ENCODE results near the gene PRKG1. TPM values are rescaled to one million over a fixed set of nuclear protein-coding genes. Genes with fewer than 3 reads are reported as not detected.
"Not testable (repeated sequence)": the region's sequence is repeated elsewhere in the genome, so short reads cannot be mapped to it uniquely, and the experiment has no call there.

Gene PRKG1
- total and polyA plus RNA-seq, 7 experiments from 2014 or later, result 0.19 TPM; not detected in 6

- Histone ChIP-seq H3K27ac (ENCODE audit: low read depth, low read length) (no peak overlapping the region), H3K36me3 (ENCODE audit: control insufficient read depth in 2 of 3, insufficient read depth in 3 of 3, low read length in 3 of 3) (no peaks in the 10 kb centered on the region), H3K4me3 (ENCODE audit: low read length) (no peak overlapping the region), H3K4me1 (ENCODE audit: control insufficient read depth in 2 of 2, insufficient read depth in 2 of 2, low read length in 2 of 2) (no peaks in the 10 kb centered on the region), H3K27me3 (ENCODE audit: control insufficient read depth in 2 of 2, insufficient read depth in 2 of 2, low read length in 2 of 2) (no peaks in the 10 kb centered on the region), H3K9me3 (ENCODE audit: control insufficient read depth in 2 of 3, low read length in 3 of 3) (no peaks in the 10 kb centered on the region)
- Mint-ChIP-seq H3K9me3 (peaks cover 0 to 7% (median 0%) of the 10 kb centered on the region in 11 donors), H3K36me3 (no peaks in the 10 kb centered on the region), H3K27ac (peak overlapping the region in 3 of 9 donors; percentile 41 to 72 (median 62)), H3K4me3 (peak overlapping the region; percentile 8 to 63 (median 50)), H3K4me1 (peaks cover 0 to 9% (median 6%) of the 10 kb centered on the region in 7 donors), H3K27me3 (peaks cover 0 to 19% (median 10%) of the 10 kb centered on the region in 5 donors)
- ChIA-PET POLR2A (no interaction called here), CTCF (no interaction called here)
- intact Hi-C loops (cut with micrococcal nuclease), result no loop called here
- DNase-seq (no peak), ATAC-seq (peak; percentile 56)
Observed at GRCh38 chr10:52232561-52233350, 1158.5 kb downstream of the PRKG1 start.

- POLR2A ChIA-PET; H3K9me3 Mint-ChIP-seq; H3K4me3 ChIP-seq (ENCODE audit: low read length); DNase-seq; intact Hi-C loops (cut with micrococcal nuclease); H3K4me1 Mint-ChIP-seq; H3K9me3 ChIP-seq (ENCODE audit: control insufficient read depth in 2 of 3, low read length in 3 of 3); H3K27ac ChIP-seq (ENCODE audit: low read depth, low read length); ATAC-seq; H3K36me3 Mint-ChIP-seq; CTCF ChIA-PET; H3K27me3 ChIP-seq (ENCODE audit: control insufficient read depth in 2 of 2, insufficient read depth in 2 of 2, low read length in 2 of 2); H3K4me1 ChIP-seq (ENCODE audit: control insufficient read depth in 2 of 2, insufficient read depth in 2 of 2, low read length in 2 of 2); H3K36me3 ChIP-seq (ENCODE audit: control insufficient read depth in 2 of 3, insufficient read depth in 3 of 3, low read length in 3 of 3): not testable (repeated sequence)
- Mint-ChIP-seq H3K27ac (peak overlapping the region in 2 of 9 donors; percentile 41 to 62), H3K27me3 (peaks cover 0 to 19% (median 10%) of the 10 kb centered on the region in 5 donors), H3K4me3 (peak overlapping the region; percentile 8 to 63 (median 50))
Observed at GRCh38 chr10:52233351-52233991, 1159.2 kb downstream of the PRKG1 start.

GRCh38 chr10:52239771-52240170 is 1165.5 kb downstream of the PRKG1 start:
- H3K4me1 Mint-ChIP-seq, result no peaks in the 10 kb centered on the region
- ChIA-PET POLR2A (no interaction called here), CTCF (no interaction called here)
- no peaks in the 10 kb centered on the region for H3K27me3 Mint-ChIP-seq
- no peaks in the 10 kb centered on the region for H3K9me3 Mint-ChIP-seq
- Histone ChIP-seq H3K9me3 (ENCODE audit: control insufficient read depth in 2 of 3, low read length in 3 of 3) (no peaks in the 10 kb centered on the region), H3K27ac (ENCODE audit: low read depth, low read length) (no peak overlapping the region), H3K36me3 (ENCODE audit: control insufficient read depth in 2 of 3, insufficient read depth in 3 of 3, low read length in 3 of 3) (no peaks in the 10 kb centered on the region), H3K4me3 (ENCODE audit: low read length) (no peak overlapping the region), H3K27me3 (ENCODE audit: control insufficient read depth in 2 of 2, insufficient read depth in 2 of 2, low read length in 2 of 2) (no peaks in the 10 kb centered on the region), H3K4me1 (ENCODE audit: control insufficient read depth in 2 of 2, insufficient read depth in 2 of 2, low read length in 2 of 2) (no peaks in the 10 kb centered on the region)
- H3K4me3 Mint-ChIP-seq, result no peak overlapping the region
- H3K36me3 Mint-ChIP-seq, result no peaks in the 10 kb centered on the region
- no peak for ATAC-seq
- H3K27ac Mint-ChIP-seq, result no peak overlapping the region
- DNase-seq, result no peak
- intact Hi-C loops (cut with micrococcal nuclease), result no loop called here

- H3K4me1 Mint-ChIP-seq, result no peaks in the 10 kb centered on the region
- no peaks in the 10 kb centered on the region for H3K36me3 Mint-ChIP-seq
- H3K9me3 ChIP-seq (ENCODE audit: control insufficient read depth in 2 of 3, low read length in 3 of 3), result no peaks in the 10 kb centered on the region
- no peak overlapping the region for H3K27ac Mint-ChIP-seq
- H3K4me3 Mint-ChIP-seq, result no peak overlapping the region
- no peaks in the 10 kb centered on the region for H3K27me3 ChIP-seq (ENCODE audit: control insufficient read depth in 2 of 2, insufficient read depth in 2 of 2, low read length in 2 of 2)
- ChIA-PET POLR2A (no interaction called here), CTCF (no interaction called here)
- intact Hi-C loops (cut with micrococcal nuclease), result no loop called here
- no peaks in the 10 kb centered on the region for H3K27me3 Mint-ChIP-seq
- no peak overlapping the region for H3K27ac ChIP-seq (ENCODE audit: low read depth, low read length)
- H3K4me1 ChIP-seq (ENCODE audit: control insufficient read depth in 2 of 2, insufficient read depth in 2 of 2, low read length in 2 of 2), result no peaks in the 10 kb centered on the region
- no peaks in the 10 kb centered on the region for H3K36me3 ChIP-seq (ENCODE audit: control insufficient read depth in 2 of 3, insufficient read depth in 3 of 3, low read length in 3 of 3)
- no peak overlapping the region for H3K4me3 ChIP-seq (ENCODE audit: low read length)
- peaks cover 0 to 2% (median 0%) of the 10 kb centered on the region in 11 donors for H3K9me3 Mint-ChIP-seq
- ATAC-seq (no peak), DNase-seq (no peak)
Observed at GRCh38 chr10:52245547-52245946, 1171.3 kb downstream of the PRKG1 start.

GRCh38 chr10:52247929-52248328 is 1173.6 kb downstream of the PRKG1 start:
- POLR2A ChIA-PET; H3K27ac Mint-ChIP-seq; H3K4me3 Mint-ChIP-seq; H3K9me3 ChIP-seq (ENCODE audit: control insufficient read depth in 2 of 3, low read length in 3 of 3); H3K27ac ChIP-seq (ENCODE audit: low read depth, low read length); H3K27me3 Mint-ChIP-seq; H3K36me3 ChIP-seq (ENCODE audit: control insufficient read depth in 2 of 3, insufficient read depth in 3 of 3, low read length in 3 of 3); H3K4me1 Mint-ChIP-seq; DNase-seq; CTCF ChIA-PET; H3K4me3 ChIP-seq (ENCODE audit: low read length); H3K27me3 ChIP-seq (ENCODE audit: control insufficient read depth in 2 of 2, insufficient read depth in 2 of 2, low read length in 2 of 2); ATAC-seq; intact Hi-C loops (cut with micrococcal nuclease); H3K9me3 Mint-ChIP-seq; H3K4me1 ChIP-seq (ENCODE audit: control insufficient read depth in 2 of 2, insufficient read depth in 2 of 2, low read length in 2 of 2); H3K36me3 Mint-ChIP-seq: not testable (repeated sequence)

- no peaks in the 10 kb centered on the region for H3K4me1 ChIP-seq (ENCODE audit: control insufficient read depth in 2 of 2, insufficient read depth in 2 of 2, low read length in 2 of 2)
- no peak for ATAC-seq
- no peaks in the 10 kb centered on the region for H3K36me3 Mint-ChIP-seq
Observed at GRCh38 chr10:52248697-52249306, 1174.5 kb downstream of the PRKG1 start.

More at GRCh38 chr10:52248697-52249306, 1174.5 kb downstream of the PRKG1 start:
- Histone ChIP-seq H3K27ac (ENCODE audit: low read depth, low read length) (no peak overlapping the region), H3K9me3 (ENCODE audit: control insufficient read depth in 2 of 3, low read length in 3 of 3) (no peaks in the 10 kb centered on the region), H3K4me3 (ENCODE audit: low read length) (no peak overlapping the region), H3K36me3 (ENCODE audit: control insufficient read depth in 2 of 3, insufficient read depth in 3 of 3, low read length in 3 of 3) (no peaks in the 10 kb centered on the region), H3K27me3 (ENCODE audit: control insufficient read depth in 2 of 2, insufficient read depth in 2 of 2, low read length in 2 of 2) (no peaks in the 10 kb centered on the region)
- Mint-ChIP-seq H3K4me1 (no peaks in the 10 kb centered on the region), H3K4me3 (no peak overlapping the region), H3K27ac (no peak overlapping the region), H3K27me3 (no peaks in the 10 kb centered on the region), H3K9me3 (peaks cover 0 to 2% (median 0%) of the 10 kb centered on the region in 11 donors)
- POLR2A ChIA-PET, result no interaction called here
- CTCF ChIA-PET, result no interaction called here
- no peak for DNase-seq
- intact Hi-C loops (cut with micrococcal nuclease), result no loop called here

Data from naive thymus-derived CD4-positive, alpha-beta T cell (primary cell).